PC-3 (cell line): ENCODE measurements around the gene CUEDC2. TPM values are rescaled to one million over a fixed set of nuclear protein-coding genes. Genes with fewer than 3 reads are reported as not detected.

Source experiments
- ATAC-seq: fragments of 200-7000 bp; cut with Tn5 transposase; 2 replicates; pipeline ENCODE4 v1.9.1; 2020; ENCODE audit warnings: mild to moderate bottlenecking, moderate library complexity
- BruUV-seq: library from RNA; stranded (reverse); fragments of 400-500 nt; replicated peaks from 2 replicates; lab custom pipeline; 2021; lab: Mats Ljungman, UMichigan
- CTCF ChIA-PET: fragments of 300-600 bp; sonication (Branson Sonifier 250); formaldehyde crosslinking; loops from one replicate; lab custom pipeline; 2022; ENCODE audit warnings: antibody characterized with exemption; lab: Charles Lee
- POLR2A ChIA-PET: fragments of 300-600 bp; sonication (Branson Sonifier 250); formaldehyde crosslinking; loops from one replicate; lab custom pipeline; 2022; ENCODE audit warnings: antibody characterized with exemption; ENCODE audit not compliant: unreplicated experiment; lab: Charles Lee
- DNase-seq: peaks from one replicate; pipeline ENCODE4 v3.0.0-alpha.2; 2015
- H2AFZ ChIP-seq: fragments of 300-600 bp; sonication (generic); 2 replicates; pipeline ENCODE4 v1.6.0; 2016; ENCODE audit warnings: antibody characterized with exemption, low read length
- H3F3A ChIP-seq: fragments of 300-600 bp; sonication (generic); one replicate; pipeline ENCODE4 v1.6.0; 2017; ENCODE audit warnings: antibody characterized with exemption, low read length, control low read depth, mild to moderate bottlenecking; ENCODE audit not compliant: unreplicated experiment
- H3K27ac ChIP-seq: fragments of 300-600 bp; sonication (generic); 2 replicates; pipeline ENCODE4 v1.5.1; 2016; ENCODE audit warnings: mild to moderate bottlenecking, low read length
- H3K27me3 ChIP-seq: fragments of 300-600 bp; sonication (generic); 2 replicates; pipeline ENCODE4 v1.6.1; 2016; ENCODE audit warnings: low read length, mixed read lengths
- H3K36me3 ChIP-seq: fragments of 300-600 bp; sonication (generic); 2 replicates; pipeline ENCODE4 v1.6.1; 2016; ENCODE audit warnings: low read depth, mixed run types, low read length, mixed read lengths
- H3K4me1 ChIP-seq: fragments of 300-600 bp; sonication (generic); 2 replicates; pipeline ENCODE4 v1.5.1; 2016; ENCODE audit warnings: low read length; ENCODE audit not compliant: insufficient read depth
- H3K4me2 ChIP-seq: fragments of 300-600 bp; sonication (generic); 2 replicates; pipeline ENCODE4 v1.6.0; 2016; ENCODE audit warnings: low read length
- H3K4me3 ChIP-seq: fragments of 300-600 bp; sonication (generic); 2 replicates; pipeline ENCODE4 v1.5.1; 2016; ENCODE audit warnings: mild to moderate bottlenecking, low read length, mixed read lengths
- H3K79me2 ChIP-seq: fragments of 300-600 bp; sonication (generic); 2 replicates; pipeline ENCODE4 v1.6.1; 2017; ENCODE audit warnings: low read length, mixed read lengths
- H3K9ac ChIP-seq: fragments of 300-600 bp; sonication (generic); 2 replicates; pipeline ENCODE4 v1.6.0; 2016; ENCODE audit warnings: mild to moderate bottlenecking, low read length
- H3K9me2 ChIP-seq: fragments of 300-600 bp; sonication (generic); replicated peaks from 2 replicates; pipeline ENCODE4 v1.6.1; 2016; ENCODE audit warnings: mixed run types, low read length, mixed read lengths
- H3K9me3 ChIP-seq: fragments of 300-600 bp; sonication (generic); 2 replicates; pipeline ENCODE4 v1.6.1; 2016; ENCODE audit warnings: low read length, mixed read lengths
- H4K20me1 ChIP-seq: fragments of 300-600 bp; sonication (generic); 2 replicates; pipeline ENCODE4 v1.6.1; 2016; ENCODE audit warnings: low read length, mixed read lengths
- CTCF ChIP-seq: fragments of 300-600 bp; sonication (generic); conservative IDR thresholded peaks from 2 replicates; pipeline ENCODE4 v1.5.1; 2017; ENCODE audit warnings: antibody characterized with exemption, low read depth, mild to moderate bottlenecking, low read length
- EZH2 ChIP-seq: fragments of 300-600 bp; sonication (generic); IDR thresholded peaks from one replicate; pipeline ENCODE4 v1.6.1; 2017; ENCODE audit warnings: antibody characterized with exemption, mild to moderate bottlenecking, low read length; ENCODE audit not compliant: unreplicated experiment
- EZH2phosphoT487 ChIP-seq: fragments of 300-600 bp; sonication (generic); IDR thresholded peaks from 2 replicates; pipeline ENCODE4 v1.6.1; 2018; ENCODE audit warnings: mild to moderate bottlenecking, antibody characterized with exemption, low read length, borderline replicate concordance
- intact Hi-C: fragments of 100-400 bp; cut with micrococcal nuclease; formaldehyde crosslinking; loops from 2 replicates; pipeline ENCODE4 v1.9.0; 2023
- total RNA-seq: library from RNA; depleted of rRNA; stranded (reverse); fragments of >200 nt; gene quantifications from 2 replicates; pipeline ENCODE4 v1.2.3, GENCODE V29; 2014

Gene CUEDC2
- total RNA-seq, 1 experiment from 2014 or later, result 51.4 TPM

- ATAC-seq (no peak), DNase-seq (no peak)
- H3K4me3 ChIP-seq, result no peak overlapping the region
- H2AFZ ChIP-seq, result no peak overlapping the region
- intact Hi-C loops, result no loop called here
- H3K9me3 ChIP-seq, result no peaks in the 10 kb centered on the region
- H3K4me1 ChIP-seq, result peaks cover 4% of the 10 kb centered on the region; the same call in 1 of the 2 replicates
- no peaks in the 10 kb centered on the region for H3F3A ChIP-seq
- no peak overlapping the region for H3K4me2 ChIP-seq
- H3K79me2 ChIP-seq, result no peaks in the 10 kb centered on the region; the same call in 1 of the 2 replicates
- no TSS peak for BruUV-seq
- TF ChIP-seq CTCF, result no peak
- TF ChIP-seq EZH2, result no peak
- TF ChIP-seq EZH2phosphoT487, result no peak
- no peak overlapping the region for H3K27ac ChIP-seq
- no peaks in the 10 kb centered on the region for H3K36me3 ChIP-seq
- no peaks in the 10 kb centered on the region for H3K9me2 ChIP-seq
- ChIA-PET POLR2A (no interaction called here), CTCF (no interaction called here)
- H3K27me3 ChIP-seq, result no peaks in the 10 kb centered on the region
- H4K20me1 ChIP-seq, result no peaks in the 10 kb centered on the region
- H3K9ac ChIP-seq, result no peak overlapping the region
Measured at GRCh38 chr10:102444851-102445250, 12.5 kb upstream of the CUEDC2 start.

GRCh38 chr10:102438374-102438773, 6.0 kb upstream of the CUEDC2 start:
- Histone ChIP-seq H3K4me2 (no peak overlapping the region), H3K79me2 (no peaks in the 10 kb centered on the region), H3K4me3 (no peak overlapping the region), H3F3A (no peaks in the 10 kb centered on the region), H3K27me3 (no peaks in the 10 kb centered on the region), H3K9ac (no peak overlapping the region), H3K36me3 (no peaks in the 10 kb centered on the region), H3K4me1 (no peaks in the 10 kb centered on the region), H2AFZ (no peak overlapping the region), H3K9me3 (no peaks in the 10 kb centered on the region), H3K9me2 (no peaks in the 10 kb centered on the region), H4K20me1 (no peaks in the 10 kb centered on the region), H3K27ac (no peak overlapping the region)
- ATAC-seq, result no peak
- no peak for TF ChIP-seq EZH2phosphoT487
- TF ChIP-seq CTCF, result no peak
- no peak for TF ChIP-seq EZH2
- no TSS peak for BruUV-seq
- intact Hi-C loops, result no loop called here
- CTCF ChIA-PET, result no interaction called here
- DNase-seq, result no peak
- POLR2A ChIA-PET, result no interaction called here

GRCh38 chr10:102437515-102437914, 5.1 kb upstream of the CUEDC2 start:
- Histone ChIP-seq H3K9me2 (no peaks in the 10 kb centered on the region), H3F3A (no peaks in the 10 kb centered on the region), H3K9ac (no peak overlapping the region), H3K4me2 (no peak overlapping the region), H3K9me3 (no peaks in the 10 kb centered on the region), H4K20me1 (no peaks in the 10 kb centered on the region), H3K4me1 (no peaks in the 10 kb centered on the region), H3K79me2 (no peaks in the 10 kb centered on the region), H3K36me3 (no peaks in the 10 kb centered on the region), H3K27me3 (no peaks in the 10 kb centered on the region), H3K27ac (no peak overlapping the region), H3K4me3 (no peak overlapping the region), H2AFZ (no peak overlapping the region)
- BruUV-seq, result no TSS peak
- intact Hi-C loops, result no loop called here
- DNase-seq (no peak), ATAC-seq (no peak)
- ChIA-PET POLR2A (no interaction called here), CTCF (no interaction called here)
- TF ChIP-seq EZH2phosphoT487, result no peak
